ENCODE data around the gene HECTD2. TPM values are rescaled to one million over a fixed set of nuclear protein-coding genes. Genes with fewer than 3 reads are reported as not detected.

Gene HECTD2
- total and polyA plus RNA-seq, 9 of the 15 experiments (the other 6 are each of a cell fraction or from before 2014, with no cell fraction given) = 1.3 to 5.9 (median 3.9) TPM

GRCh38 chr10:91409869-91410637, at the start of gene HECTD2 (continued):
- TF ChIP-seq, protein P1, sequence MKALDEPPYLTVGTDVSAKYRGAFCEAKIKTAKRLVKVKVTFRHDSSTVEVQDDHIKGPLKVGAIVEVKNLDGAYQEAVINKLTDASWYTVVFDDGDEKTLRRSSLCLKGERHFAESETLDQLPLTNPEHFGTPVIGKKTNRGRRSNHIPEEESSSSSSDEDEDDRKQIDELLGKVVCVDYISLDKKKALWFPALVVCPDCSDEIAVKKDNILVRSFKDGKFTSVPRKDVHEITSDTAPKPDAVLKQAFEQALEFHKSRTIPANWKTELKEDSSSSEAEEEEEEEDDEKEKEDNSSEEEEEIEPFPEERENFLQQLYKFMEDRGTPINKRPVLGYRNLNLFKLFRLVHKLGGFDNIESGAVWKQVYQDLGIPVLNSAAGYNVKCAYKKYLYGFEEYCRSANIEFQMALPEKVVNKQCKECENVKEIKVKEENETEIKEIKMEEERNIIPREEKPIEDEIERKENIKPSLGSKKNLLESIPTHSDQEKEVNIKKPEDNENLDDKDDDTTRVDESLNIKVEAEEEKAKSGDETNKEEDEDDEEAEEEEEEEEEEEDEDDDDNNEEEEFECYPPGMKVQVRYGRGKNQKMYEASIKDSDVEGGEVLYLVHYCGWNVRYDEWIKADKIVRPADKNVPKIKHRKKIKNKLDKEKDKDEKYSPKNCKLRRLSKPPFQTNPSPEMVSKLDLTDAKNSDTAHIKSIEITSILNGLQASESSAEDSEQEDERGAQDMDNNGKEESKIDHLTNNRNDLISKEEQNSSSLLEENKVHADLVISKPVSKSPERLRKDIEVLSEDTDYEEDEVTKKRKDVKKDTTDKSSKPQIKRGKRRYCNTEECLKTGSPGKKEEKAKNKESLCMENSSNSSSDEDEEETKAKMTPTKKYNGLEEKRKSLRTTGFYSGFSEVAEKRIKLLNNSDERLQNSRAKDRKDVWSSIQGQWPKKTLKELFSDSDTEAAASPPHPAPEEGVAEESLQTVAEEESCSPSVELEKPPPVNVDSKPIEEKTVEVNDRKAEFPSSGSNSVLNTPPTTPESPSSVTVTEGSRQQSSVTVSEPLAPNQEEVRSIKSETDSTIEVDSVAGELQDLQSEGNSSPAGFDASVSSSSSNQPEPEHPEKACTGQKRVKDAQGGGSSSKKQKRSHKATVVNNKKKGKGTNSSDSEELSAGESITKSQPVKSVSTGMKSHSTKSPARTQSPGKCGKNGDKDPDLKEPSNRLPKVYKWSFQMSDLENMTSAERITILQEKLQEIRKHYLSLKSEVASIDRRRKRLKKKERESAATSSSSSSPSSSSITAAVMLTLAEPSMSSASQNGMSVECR (CRISPR knock-in tag; IDR thresholded peaks at IDR 0.05) = peak; percentile 14; the same call in 1 of the 2 replicates
- TF ChIP-seq CCNT2 (IDR thresholded peaks at IDR 0.05; ENCODE audit: borderline replicate concordance, extremely low read depth, insufficient read length, low read depth, low read length) (peak; percentile 57), ZNF316 (IDR thresholded peaks at IDR 0.05) (no peak), CHD1 (IDR thresholded peaks at IDR 0.05; ENCODE audit: low read length) (peak; percentile 73), SUPT5H (IDR thresholded peaks at IDR 0.05) (peak; percentile 69; the same call in 1 of the 2 replicates), MTA1 (IDR thresholded peaks at IDR 0.05; ENCODE audit: borderline replicate concordance) (peak; percentile 86), ZNF644 (tag; IDR thresholded peaks at IDR 0.05; ENCODE audit: low read depth) (0 out of 2 replicates have a peak, but pooled peaks have one; percentile 37), ZNF589 (CRISPR knock-in tag; IDR thresholded peaks at IDR 0.05; ENCODE audit: low read depth) (peak; percentile 87), ZNF407 (IDR thresholded peaks at IDR 0.05; ENCODE audit: low read depth) (no peak), MYC (IDR thresholded peaks at IDR 0.05; ENCODE audit: low read depth, low read length) (no peak), MYC (CRISPR knock-in tag; IDR thresholded peaks at IDR 0.05; ENCODE audit: borderline replicate concordance, low read depth) (0 out of 2 replicates have a peak, but pooled peaks have one; percentile 49), SAFB (IDR thresholded peaks at IDR 0.05; ENCODE audit: borderline replicate concordance, low read depth, low read length) (peak; percentile 64; the same call in 1 of the 2 replicates), DIDO1 (tag; IDR thresholded peaks at IDR 0.05; ENCODE audit: low read depth) (no peak), CREM (IDR thresholded peaks at IDR 0.05; ENCODE audit: low read depth) (peak; percentile 93), POLR2A (conservative IDR thresholded peaks at IDR 0.05) (peak; percentile 78), SIN3B (IDR thresholded peaks at IDR 0.05; ENCODE audit: low read depth) (peak; percentile 30; the same call in 1 of the 2 replicates)

Data from K562 (cell line).